Small intestine (tissue), 7 donors: ENCODE data around the gene EFEMP2. TPM values are rescaled to one million over a fixed set of nuclear protein-coding genes. Genes with fewer than 3 reads are reported as not detected.
A peak's percentile ranks its signal among the peaks of the same experiment; 100 is the strongest.

ENCODE experiments used
- DNase-seq, 2 donors: peaks; one replicate each; pipeline versions ENCODE4 v3.0.0 to v3.0.0-alpha.2; 2013
- FAIRE-seq: peaks from 2 replicates; lab custom pipeline; 2012; peaks lifted over from hg19 to GRCh38; lab: Jason Lieb, UNC
- H3K27ac ChIP-seq, 3 donors: one replicate each; pipeline ENCODE4 v1.5.1; 2013; ENCODE audit warnings: low read length in 2 of 3, mild to moderate bottlenecking in 2 of 3, control low read depth in 1 of 3, inconsistent platforms in 1 of 3, low read depth in 1 of 3, moderate library complexity in 1 of 3
- H3K27me3 ChIP-seq, 3 donors: one replicate each; pipeline ENCODE4 v1.6.1; 2013; ENCODE audit warnings: low read length in 3 of 3, inconsistent platforms in 1 of 3; ENCODE audit not compliant: control insufficient read depth in 3 of 3, insufficient read depth in 3 of 3
- H3K36me3 ChIP-seq, 3 donors: one replicate each; pipeline ENCODE4 v1.6.1; 2013; ENCODE audit warnings: low read length in 3 of 3, inconsistent platforms in 1 of 3, low read depth in 1 of 3, mild to moderate bottlenecking in 1 of 3, moderate library complexity in 1 of 3; ENCODE audit not compliant: control insufficient read depth in 3 of 3, insufficient read depth in 2 of 3
- H3K4me1 ChIP-seq, 3 donors: one replicate each; pipeline ENCODE4 v1.6.1; 2013; ENCODE audit warnings: low read length in 2 of 3, inconsistent platforms in 1 of 3, low read depth in 1 of 3, mild to moderate bottlenecking in 1 of 3, moderate library complexity in 1 of 3; ENCODE audit not compliant: control insufficient read depth in 3 of 3, insufficient read depth in 2 of 3
- H3K4me3 ChIP-seq, 3 donors: one replicate each; pipeline ENCODE4 v1.5.1; 2013; ENCODE audit warnings: low read length in 3 of 3, control low read depth in 1 of 3, inconsistent platforms in 1 of 3, low read depth in 1 of 3, mild to moderate bottlenecking in 1 of 3, moderate library complexity in 1 of 3
- H3K9me3 ChIP-seq, 2 donors: one replicate each; pipeline ENCODE4 v1.6.1; 2013; ENCODE audit warnings: low read depth in 1 of 2, low read length in 1 of 2; ENCODE audit not compliant: control insufficient read depth in 2 of 2, insufficient read depth in 1 of 2
- WGBS, 3 donors: extraction: QIAGEN DNeasy Blood & Tissue Kit; methylation state at CpG; one replicate each; pipeline ENCODE4 v1.1.7; 2013; 5-methylcytosine and 5-hydroxymethylcytosine counted together
- polyA plus RNA-seq, 4 donors: library from polyadenylated mRNA; stranded (reverse) in 3 of 4; unstranded in 1 of 4; fragments of 200-250 nt in 3 of 4; fragments of 120-200 nt in 1 of 4; gene quantifications; one replicate each; pipeline versions ENCODE4 v1.2.1 to v1.2.3, GENCODE V29; 2013
- donor health status: healthy with polysubstance abuse.
- donor health status: control.
- donor health status: control.
- donor health status: Bipolar disorder and iron deficiency.
- donor health status: healthy.

Gene EFEMP2
- polyA plus RNA-seq, 4 donors, result 4.7 to 18.0 (median 12.1) TPM

DNA sequence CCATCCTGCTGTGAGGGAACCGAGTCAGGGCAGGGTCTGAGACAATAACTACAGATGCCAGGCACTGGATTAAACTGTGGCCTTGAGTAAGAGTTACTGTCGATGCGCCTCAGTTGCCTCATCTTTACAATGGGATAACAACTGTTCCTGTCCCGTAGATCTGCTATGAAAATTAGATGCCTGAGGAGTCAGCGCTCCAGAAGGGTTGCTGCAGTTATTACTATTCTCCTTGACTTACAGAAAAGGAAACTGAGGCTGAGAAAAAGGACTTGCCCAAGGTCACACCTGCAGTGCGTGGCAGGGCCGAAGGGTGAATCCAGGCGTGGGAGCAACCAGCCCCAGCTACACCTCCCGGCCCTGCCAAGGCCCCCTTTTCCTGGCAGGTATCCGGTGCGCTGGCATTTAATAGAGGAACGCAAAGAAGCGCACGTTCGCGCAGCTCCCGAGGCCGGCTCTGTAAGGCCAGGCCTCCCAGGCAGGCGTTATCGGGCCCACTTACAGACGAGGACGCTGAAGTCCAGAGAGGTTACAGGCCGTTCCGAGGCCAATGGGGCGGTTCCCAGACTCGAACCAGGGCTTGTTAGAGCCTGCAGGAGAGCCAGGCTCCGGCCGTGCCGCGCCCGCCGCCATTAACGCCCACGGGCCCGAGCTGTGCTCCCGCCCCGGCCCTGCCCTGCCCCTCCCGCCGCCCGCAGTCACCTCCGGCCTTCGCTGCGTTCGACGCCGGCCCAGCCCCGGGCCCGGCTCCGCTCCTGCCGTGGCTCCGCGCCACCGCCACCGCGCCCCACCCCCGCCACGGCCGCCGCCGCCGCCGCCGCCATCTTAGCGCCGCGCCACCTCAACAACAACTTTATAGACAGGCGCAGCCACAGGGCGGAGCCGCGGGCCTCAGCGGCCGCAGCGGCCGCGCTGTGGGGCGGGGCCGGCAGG, 45.9 kb upstream of the EFEMP2 start, which contains the start of gene C11orf68:
Gene C11orf68, minus strand, starts transcription at position 852 of the 930 bp plus-strand sequence. Its CDS starts 31 bp downstream, at position 821.
- Histone ChIP-seq H3K27ac (peak within 1 kb of the TSS; percentile 53 to 89 (median 82)), H3K36me3 (peaks cover 0 to 44% (median 3%) of the 10 kb centered on the region in 3 donors), H3K27me3 (no peaks in the 10 kb centered on the region), H3K4me3 (peak within 1 kb of the TSS; percentile 78 to 97 (median 90)), H3K4me1 (peaks cover 3 to 22% (median 21%) of the 10 kb centered on the region in 3 donors), H3K9me3 (no peaks in the 10 kb centered on the region)
- WGBS, 3 donors, result 4 to 9% (median 5%) methylated on average over 28 to 77 of the region's 77 CpGs
- peak in 1 of 2 donors; percentile 52 for DNase-seq
- no peak for FAIRE-seq

GRCh38 chr11:65917434-65918210, 45.0 kb upstream of the EFEMP2 start:
- peak overlapping the region in 2 of 3 donors; percentile 82 to 97 for H3K4me3 ChIP-seq
- no peaks in the 10 kb centered on the region for H3K9me3 ChIP-seq
- WGBS, 3 donors, result 83 to 87% (median 83%) methylated on average over 32 to 35 of the region's 35 CpGs
- H3K27me3 ChIP-seq, result no peaks in the 10 kb centered on the region
- peak overlapping the region in 1 of 3 donors; percentile 89 for H3K27ac ChIP-seq
- H3K36me3 ChIP-seq, result peaks cover 0 to 38% (median 3%) of the 10 kb centered on the region in 3 donors
- peaks cover 3 to 22% (median 21%) of the 10 kb centered on the region in 3 donors for H3K4me1 ChIP-seq
- FAIRE-seq (no peak), DNase-seq (no peak)

DNA sequence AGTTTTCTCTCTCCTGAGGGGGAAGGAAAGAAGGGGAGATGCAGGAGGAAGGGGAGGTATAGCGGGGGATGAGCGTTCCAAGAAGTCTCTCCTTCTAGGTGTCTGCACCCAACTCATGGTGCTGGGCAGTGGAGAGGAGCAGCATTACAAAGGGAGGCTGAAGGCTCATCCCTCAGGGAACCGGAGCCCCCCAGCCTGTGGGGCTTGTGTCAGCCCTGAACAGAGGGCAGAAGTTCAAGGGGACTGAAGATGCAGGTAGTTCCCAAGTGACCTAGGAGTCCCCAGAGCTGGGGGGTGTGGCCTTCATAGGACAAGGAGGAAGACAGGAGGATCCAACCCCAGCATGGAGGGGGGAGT, 44.5 kb upstream of the EFEMP2 start:
- no peak for FAIRE-seq
- no peak overlapping the region for H3K4me3 ChIP-seq
- H3K27ac ChIP-seq, result peak overlapping the region in 1 of 3 donors; percentile 5
- H3K4me1 ChIP-seq, result peaks cover 3 to 22% (median 21%) of the 10 kb centered on the region in 3 donors
- peaks cover 0 to 34% (median 2%) of the 10 kb centered on the region in 3 donors for H3K36me3 ChIP-seq
- no peaks in the 10 kb centered on the region for H3K27me3 ChIP-seq
- no peaks in the 10 kb centered on the region for H3K9me3 ChIP-seq
- WGBS, 3 donors, result 94 to 98% (median 97%) methylated on average over 3 of the region's 3 CpGs
- no peak for DNase-seq

DNA sequence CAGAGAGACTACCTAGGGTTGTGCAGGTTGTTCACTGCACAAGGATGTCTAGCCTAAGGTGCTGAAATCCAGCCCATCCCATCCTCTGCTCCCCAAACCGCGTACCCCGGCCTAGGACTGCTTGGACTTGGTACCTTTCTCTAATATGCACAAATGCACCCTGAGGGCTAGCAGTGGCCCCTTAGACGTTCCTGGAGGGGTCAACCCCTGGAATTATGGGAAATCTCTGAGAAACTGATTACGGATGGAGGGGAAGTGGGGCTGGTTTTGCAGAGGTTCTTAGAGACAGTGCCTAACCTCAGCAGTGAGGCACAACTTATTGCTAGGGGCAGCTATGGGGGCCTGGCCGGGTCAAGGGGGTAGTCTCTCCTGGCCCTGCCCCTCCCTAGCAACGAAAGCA, 43.8 kb upstream of the EFEMP2 start:
- 59 to 72% (median 66%) methylated on average over 7 of the region's 7 CpGs for WGBS, 3 donors
- no peak for DNase-seq
- Histone ChIP-seq H3K4me1 (peaks cover 3 to 24% (median 21%) of the 10 kb centered on the region in 3 donors), H3K4me3 (no peak overlapping the region), H3K27ac (peak overlapping the region in 1 of 3 donors; percentile 72), H3K9me3 (no peaks in the 10 kb centered on the region), H3K27me3 (peaks cover 0 to 3% (median 0%) of the 10 kb centered on the region in 3 donors), H3K36me3 (peaks cover 0 to 28% (median 0%) of the 10 kb centered on the region in 3 donors)
- FAIRE-seq, result no peak

DNA sequence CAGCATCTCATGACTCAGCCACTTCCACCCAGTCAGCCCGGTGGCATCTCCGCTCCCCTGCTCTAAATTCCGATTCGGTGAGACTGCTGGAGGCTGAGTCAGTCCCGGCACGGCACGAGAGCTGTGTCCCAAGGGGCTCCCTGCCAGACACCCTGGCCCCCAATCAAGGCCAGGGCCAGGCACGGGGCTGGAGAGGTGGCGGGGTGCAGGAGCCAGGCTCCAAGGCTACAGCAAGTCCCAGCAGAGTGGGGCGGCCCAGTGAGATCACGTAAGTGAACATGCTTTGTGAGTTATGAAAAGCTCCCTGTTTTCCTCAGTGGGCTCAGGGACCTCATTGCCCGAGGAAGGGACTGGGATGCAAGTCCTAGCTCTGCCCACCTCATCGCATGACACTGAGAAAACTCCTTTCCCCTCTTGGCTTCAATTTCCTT, 43.2 kb upstream of the EFEMP2 start:
- DNase-seq (no peak), FAIRE-seq (no peak)
- Histone ChIP-seq H3K27ac (peak overlapping the region in 1 of 3 donors; percentile 82), H3K4me3 (no peak overlapping the region), H3K36me3 (peaks cover 0 to 22% (median 0%) of the 10 kb centered on the region in 3 donors), H3K27me3 (peaks cover 0 to 3% (median 0%) of the 10 kb centered on the region in 3 donors), H3K9me3 (no peaks in the 10 kb centered on the region), H3K4me1 (peaks cover 3 to 23% (median 21%) of the 10 kb centered on the region in 3 donors)
- WGBS, 3 donors, result 45 to 62% (median 53%) methylated on average over 13 of the region's 13 CpGs

DNA sequence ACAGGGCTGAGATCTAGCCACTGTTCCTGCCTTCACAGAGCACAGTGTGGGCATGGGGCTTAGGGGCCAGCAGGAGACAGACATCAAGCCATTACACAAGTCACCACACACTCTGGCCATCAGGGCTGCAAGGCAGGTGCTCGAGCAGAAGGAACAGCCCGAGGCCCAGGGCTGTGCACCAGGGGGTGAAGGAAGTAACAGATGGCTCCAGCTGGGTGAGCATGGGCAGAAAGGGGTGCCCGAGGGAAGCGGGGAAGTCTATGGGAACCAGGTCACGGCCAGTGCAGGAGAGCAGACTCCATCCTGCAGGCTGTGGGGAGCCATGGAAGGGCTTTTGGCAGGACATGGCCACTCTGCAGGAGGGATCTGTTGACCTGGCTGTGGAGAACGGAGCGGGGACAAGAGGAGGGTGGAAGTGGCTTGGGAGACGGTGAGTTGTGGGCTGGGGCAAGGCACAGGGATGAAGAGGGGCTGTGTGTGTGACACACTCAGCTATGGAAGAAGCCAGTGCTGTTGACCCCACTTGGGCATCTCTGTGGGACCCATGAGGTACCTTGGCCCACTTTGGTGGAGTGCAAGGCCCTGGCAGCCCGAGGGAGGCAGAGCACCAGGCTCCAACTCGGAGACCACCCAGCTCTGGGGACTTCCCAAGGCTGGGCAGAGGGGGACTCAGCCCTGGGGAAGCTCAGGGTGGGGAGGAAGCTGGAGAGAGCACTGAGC, 42.7 kb upstream of the EFEMP2 start:
- Histone ChIP-seq H3K4me1 (peaks cover 3 to 17% (median 16%) of the 10 kb centered on the region in 3 donors), H3K27me3 (peaks cover 0 to 7% (median 0%) of the 10 kb centered on the region in 3 donors), H3K27ac (peak overlapping the region in 1 of 3 donors; percentile 82), H3K9me3 (no peaks in the 10 kb centered on the region), H3K4me3 (no peak overlapping the region), H3K36me3 (peaks cover 0 to 17% (median 0%) of the 10 kb centered on the region in 3 donors)
- DNase-seq (no peak), FAIRE-seq (no peak)
- 60 to 72% (median 62%) methylated on average over 10 of the region's 10 CpGs for WGBS, 3 donors

DNA sequence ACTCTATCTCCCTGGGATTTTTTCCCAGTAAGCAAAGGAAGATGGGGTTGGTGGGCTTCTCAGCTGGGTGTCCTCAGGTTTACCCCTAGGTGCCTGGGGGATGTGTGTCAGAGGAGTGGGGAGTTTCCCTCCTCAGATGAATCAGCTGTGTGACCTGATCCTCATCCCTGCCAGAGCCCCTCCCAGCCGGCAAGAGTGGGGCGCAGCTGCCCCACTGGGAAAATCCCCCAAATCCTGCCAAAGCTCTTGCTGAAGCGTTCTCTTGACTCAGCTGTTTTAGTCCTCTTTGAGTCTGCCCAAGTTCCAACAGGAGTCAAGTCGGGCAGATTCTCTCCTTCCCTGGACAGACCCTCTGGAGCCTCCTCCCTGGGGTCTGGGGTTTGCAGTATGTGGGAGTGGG, 40.2 kb upstream of the EFEMP2 start:
- Histone ChIP-seq H3K27ac (no peak overlapping the region), H3K4me1 (peaks cover 3 to 14% (median 10%) of the 10 kb centered on the region in 3 donors), H3K4me3 (no peak overlapping the region), H3K36me3 (peaks cover 0 to 15% (median 0%) of the 10 kb centered on the region in 3 donors), H3K9me3 (no peaks in the 10 kb centered on the region), H3K27me3 (peaks cover 0 to 20% (median 0%) of the 10 kb centered on the region in 3 donors)
- 65 to 70% (median 67%) methylated on average over 4 of the region's 4 CpGs for WGBS, 3 donors
- no peak for DNase-seq
- no peak for FAIRE-seq
